GM12874 (cell line): ENCODE data around the gene MGARP.

Experiments
- TF ChIP-seq, protein P1 (sequence below): IDR thresholded peaks from 2 replicates; pipeline ENCODE4 v1.5.1; 2011; ENCODE audit warnings: low read depth, mild to moderate bottlenecking, control low read depth, low read length, moderate library complexity; ENCODE audit not compliant: insufficient read depth

The MGARP gene

GRCh38 chr4:139279760-139280620 lies at the start of gene MGARP:
Gene MGARP (minus strand): TSS chr4:139280225. CDS start chr4:139280158, 67 bp downstream.
- TF ChIP-seq, protein P1, sequence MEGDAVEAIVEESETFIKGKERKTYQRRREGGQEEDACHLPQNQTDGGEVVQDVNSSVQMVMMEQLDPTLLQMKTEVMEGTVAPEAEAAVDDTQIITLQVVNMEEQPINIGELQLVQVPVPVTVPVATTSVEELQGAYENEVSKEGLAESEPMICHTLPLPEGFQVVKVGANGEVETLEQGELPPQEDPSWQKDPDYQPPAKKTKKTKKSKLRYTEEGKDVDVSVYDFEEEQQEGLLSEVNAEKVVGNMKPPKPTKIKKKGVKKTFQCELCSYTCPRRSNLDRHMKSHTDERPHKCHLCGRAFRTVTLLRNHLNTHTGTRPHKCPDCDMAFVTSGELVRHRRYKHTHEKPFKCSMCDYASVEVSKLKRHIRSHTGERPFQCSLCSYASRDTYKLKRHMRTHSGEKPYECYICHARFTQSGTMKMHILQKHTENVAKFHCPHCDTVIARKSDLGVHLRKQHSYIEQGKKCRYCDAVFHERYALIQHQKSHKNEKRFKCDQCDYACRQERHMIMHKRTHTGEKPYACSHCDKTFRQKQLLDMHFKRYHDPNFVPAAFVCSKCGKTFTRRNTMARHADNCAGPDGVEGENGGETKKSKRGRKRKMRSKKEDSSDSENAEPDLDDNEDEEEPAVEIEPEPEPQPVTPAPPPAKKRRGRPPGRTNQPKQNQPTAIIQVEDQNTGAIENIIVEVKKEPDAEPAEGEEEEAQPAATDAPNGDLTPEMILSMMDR = no peak

- TF ChIP-seq, protein P1 = no peak
These were observed 49.7 kb upstream of the MGARP start for GRCh38 chr4:139329665-139330200.

DNA sequence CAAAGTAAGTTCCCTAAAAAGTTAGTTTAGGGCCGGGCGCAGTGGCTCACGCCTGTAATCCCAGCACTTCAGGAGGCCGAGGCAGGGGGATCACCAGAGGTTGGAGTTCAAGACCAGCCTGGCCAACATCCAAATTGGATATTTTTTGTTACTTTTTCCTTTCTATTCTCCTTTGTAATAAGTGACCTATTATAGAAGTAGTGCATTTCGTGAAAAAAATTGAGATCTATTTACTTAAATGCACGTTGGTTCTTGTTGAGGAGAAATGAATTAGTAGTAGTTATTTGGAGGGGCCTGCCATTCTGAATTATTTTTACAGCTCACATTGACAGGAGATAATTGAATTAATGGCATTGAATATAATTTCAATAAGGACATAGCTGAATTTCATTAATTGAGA lies 44.6 kb upstream of the MGARP start:
- TF ChIP-seq, protein P1 = no peak

DNA sequence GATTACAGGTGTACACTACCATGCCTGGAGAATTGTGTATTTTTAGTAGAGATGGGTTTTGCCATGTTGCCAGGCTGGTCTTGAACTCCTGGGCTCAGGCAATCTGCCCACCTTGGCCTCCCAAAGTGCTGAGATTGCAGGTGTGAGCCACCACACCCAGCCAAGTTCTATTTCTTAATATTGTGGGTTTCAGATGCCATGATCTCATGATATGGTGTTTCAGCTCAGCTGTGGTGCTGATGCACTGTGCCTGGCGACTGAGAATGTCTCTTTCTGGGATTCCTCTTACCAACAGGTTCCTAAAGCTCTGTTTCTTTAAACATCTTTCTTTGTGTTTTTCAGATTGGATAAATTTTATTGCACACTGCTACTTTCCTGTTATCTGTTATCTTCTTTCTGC lies 39.5 kb upstream of the MGARP start:
- TF ChIP-seq, protein P1 = no peak

GRCh38 chr4:139317635-139318034 lies 37.6 kb upstream of the MGARP start:
- TF ChIP-seq, protein P1 = no peak

GRCh38 chr4:139316733-139317132 lies 36.7 kb upstream of the MGARP start:
- TF ChIP-seq, protein P1 = no peak

- TF ChIP-seq, protein P1 = no peak
These were observed 35.2 kb upstream of the MGARP start for GRCh38 chr4:139315221-139315675.
